DMS153 (cell line): ENCODE results near the gene TRIM42.

Experiments
- DNase-seq: peaks from one replicate; lab custom pipeline; 2025; lab: John Stamatoyannopoulos, UW

TRIM42 gene

DNA sequence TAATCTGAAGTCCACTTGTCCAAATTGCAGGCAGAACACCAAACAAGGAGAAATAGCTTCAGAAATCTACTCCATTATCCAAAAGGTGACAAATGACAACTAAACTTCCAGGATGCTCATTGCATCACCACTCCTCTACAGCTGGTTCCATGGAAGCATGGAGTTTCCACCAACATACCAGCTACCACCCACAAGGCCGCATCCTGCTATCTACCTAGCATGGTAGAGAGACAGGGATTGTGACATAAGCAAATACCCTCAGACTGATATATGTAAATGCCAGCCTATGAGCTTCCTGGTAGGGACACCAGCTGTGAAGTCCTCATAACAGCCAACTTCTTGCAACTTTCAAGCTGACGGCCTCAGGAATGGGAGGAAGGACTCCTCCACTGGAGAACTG lies at the start of gene TRIM42:
Gene TRIM42, plus strand, starts transcription at position 301 of the 400 bp plus-strand sequence. CDS start 166 bp downstream, outside the sequence.
- no peak for DNase-seq

DNA sequence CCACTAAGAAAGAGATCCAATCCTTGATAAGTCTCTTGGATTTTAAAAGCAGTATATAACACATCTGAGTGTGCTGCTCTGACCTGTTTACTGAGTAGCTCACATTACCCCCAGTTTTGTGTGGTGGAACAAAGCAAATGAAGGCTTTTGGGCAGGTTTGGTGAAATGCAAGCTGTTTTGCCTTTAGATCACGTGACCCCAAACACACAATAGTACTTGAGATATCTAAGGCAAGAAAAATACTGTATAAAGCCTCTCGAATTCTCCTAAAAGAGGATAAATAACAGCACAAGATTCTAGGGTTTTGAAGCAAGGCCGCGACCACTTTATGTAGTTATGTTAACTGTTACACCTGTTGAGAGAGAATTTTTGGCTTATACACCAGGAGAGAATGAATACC lies 49.3 kb upstream of the TRIM42 start:
- DNase-seq, result no peak

GRCh38 chr3:140629357-140630137 lies 48.3 kb upstream of the TRIM42 start:
- DNase-seq, result no peak

DNA sequence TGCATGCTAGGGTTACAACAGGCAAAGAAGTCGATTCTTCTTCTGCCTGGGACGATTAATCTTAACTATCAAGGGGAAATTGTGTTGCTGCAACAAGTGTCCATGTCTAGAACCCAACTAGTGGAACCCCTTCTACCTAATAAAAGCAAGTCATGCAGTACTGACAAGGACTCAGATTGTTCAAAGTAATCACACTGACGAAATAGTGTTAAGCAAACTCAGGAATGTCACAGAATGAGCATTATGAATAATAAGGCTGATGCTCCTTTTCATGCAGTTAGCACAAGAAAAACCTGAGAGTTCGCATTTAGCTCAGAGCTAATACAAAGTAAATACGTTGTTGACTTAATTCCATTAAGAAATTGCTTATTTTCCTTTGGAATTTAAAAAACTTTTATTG lies 47.5 kb upstream of the TRIM42 start:
- no peak for DNase-seq

DNA sequence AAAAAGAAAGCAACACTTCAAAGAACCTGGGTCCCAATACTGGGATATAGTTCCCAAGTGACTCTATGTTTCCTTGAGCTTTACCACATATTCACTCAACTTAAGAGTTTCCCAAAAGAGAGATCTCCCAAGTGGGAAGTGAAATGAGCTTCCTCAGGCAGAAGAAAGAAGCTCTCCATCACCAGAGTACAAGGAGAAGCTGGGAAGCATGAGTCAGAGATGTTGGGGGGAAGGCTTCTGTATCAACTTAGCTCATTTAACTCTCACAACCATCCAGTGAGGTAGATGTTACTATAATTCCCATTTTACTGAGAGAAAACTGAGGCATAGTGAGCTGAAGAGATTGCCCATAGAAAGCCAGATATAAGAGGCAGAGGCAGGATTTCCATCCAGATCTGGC lies 47.0 kb upstream of the TRIM42 start:
- DNase-seq, result no peak

- DNase-seq, result no peak
These were observed 42.6 kb upstream of the TRIM42 start for GRCh38 chr3:140635276-140635675.

DNA sequence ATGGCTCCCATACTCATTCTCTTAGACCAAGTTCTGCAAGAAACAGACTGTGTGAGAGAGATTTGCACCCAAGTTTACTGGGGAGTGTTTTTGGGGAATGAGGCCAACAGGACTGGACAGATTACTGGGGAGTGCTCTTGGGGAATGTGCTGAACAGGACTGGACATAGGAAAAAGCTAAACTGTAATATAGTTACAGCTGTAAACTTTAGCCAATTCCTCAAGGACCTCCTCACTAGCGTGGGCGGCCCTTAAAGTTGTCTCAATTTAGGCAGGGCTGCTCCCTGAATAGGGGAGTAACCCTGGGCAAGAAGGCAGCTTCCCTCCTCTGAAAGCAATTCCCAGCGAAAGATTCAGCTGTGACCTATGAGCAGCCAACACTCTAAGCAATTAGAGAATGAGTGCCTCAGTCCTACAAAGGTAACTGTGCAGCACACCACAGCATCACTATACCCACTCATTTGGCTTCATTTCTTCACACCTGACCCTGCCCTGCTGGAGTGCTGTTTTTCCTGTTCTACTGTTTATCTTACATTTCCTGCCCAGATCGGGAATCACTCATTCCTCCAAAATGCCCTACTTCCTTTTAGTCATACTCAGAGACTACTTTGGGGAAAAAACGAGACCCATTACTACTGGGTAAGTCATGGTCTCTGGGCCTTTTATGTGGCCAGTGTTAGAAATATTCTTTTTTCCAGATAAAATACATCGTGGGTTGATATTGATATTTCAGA lies 41.3 kb upstream of the TRIM42 start:
- no peak for DNase-seq

DNA sequence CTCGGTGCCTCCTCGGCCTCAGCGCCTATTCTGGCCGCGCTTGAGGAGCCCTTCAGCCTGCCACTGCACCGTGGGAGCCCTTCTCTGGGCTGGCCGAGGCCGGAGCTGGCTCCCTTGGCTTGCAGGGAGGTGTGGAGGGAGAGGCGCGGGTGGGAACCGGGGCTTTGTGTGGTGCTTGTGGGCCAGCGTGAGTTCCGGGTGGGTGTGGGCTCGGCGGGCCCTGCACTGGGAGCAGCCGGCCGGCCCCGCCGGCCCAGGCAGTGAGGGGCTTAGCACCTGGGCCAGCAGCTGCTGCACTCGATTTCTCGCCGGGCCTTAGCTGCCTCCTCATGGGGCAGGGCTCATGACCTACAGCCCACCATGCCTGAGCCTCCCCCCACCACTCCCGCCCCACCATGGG lies 26.6 kb upstream of the TRIM42 start:
- DNase-seq, result no peak

GRCh38 chr3:140655678-140656077 lies 22.2 kb upstream of the TRIM42 start:
- DNase-seq, result no peak

DNA sequence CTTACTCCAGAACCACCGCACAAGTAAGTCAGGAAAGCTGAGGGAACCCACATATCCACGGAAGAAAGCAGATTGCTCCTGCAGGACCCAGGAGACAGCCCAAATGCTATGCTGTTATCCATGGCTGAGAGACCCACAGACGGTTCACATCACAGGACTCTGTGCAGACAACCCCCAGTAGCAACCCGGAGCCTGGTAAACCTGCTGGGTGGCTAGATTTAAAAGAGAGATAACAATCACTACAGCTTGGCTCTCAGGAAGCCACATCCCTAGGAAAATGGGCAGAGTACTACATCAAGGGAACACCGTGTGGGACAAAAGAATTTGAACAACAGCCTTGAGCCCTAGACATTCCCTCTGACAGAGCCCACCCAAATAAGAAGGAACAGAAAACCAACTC lies 13.8 kb upstream of the TRIM42 start:
- DNase-seq, result no peak

GRCh38 chr3:140682586-140682985 lies 4.7 kb downstream of the TRIM42 start:
- DNase-seq, result no peak

DNA sequence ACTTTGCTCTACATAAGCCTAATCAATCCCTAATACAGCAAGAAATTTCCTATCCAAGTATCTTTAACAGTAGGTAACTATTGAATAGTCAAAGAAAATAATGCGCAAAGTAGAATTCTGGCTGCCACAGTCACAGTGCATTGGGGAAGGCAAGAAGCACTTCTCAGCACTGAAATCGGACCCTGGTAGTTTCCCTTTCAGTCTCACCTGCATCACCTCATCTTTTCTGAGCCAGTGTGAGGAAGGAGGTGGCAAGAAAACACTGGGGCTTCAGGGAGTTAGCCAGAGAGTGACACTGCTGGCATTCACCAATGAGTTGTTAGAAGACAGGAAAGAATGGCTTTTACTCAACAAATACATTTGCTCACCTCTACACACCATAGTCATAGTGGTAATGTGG lies 8.3 kb downstream of the TRIM42 start:
- DNase-seq, result no peak

GRCh38 chr3:140686948-140687347 lies 9.1 kb downstream of the TRIM42 start:
- DNase-seq, result no peak

DNA sequence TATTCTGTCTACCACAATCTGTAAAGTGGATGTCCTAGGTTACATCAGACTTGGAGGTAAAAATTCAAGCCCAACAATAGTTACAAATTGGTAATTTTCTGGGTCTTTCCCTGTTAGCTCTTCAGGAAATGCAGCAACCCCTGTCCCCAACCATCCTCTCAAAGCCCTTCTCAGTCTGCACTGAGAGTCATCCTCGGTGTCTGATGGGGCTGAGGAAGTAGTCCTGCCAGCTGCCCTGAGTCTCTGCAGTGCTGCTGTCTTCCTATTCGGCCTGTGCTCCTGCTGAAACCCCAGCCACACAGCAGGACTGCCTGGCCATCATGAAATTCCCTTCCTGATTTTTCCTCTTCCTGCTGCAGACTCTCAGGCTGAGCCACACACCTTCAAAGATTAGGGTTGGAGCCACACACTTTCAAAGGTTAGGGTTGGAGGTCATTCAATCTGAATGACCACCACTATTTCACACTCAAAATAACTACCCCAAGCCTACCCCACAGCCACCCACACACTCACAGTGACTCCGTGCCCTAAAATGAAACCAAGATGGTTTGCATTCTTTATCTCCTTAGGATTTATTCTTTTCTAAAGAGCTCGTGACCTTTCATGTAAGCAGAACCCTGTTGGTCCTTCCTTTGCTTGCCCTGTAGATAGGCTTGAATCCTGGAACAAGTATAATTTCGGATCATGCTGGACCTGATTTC lies 17.6 kb downstream of the TRIM42 start:
- no peak for DNase-seq

DNA sequence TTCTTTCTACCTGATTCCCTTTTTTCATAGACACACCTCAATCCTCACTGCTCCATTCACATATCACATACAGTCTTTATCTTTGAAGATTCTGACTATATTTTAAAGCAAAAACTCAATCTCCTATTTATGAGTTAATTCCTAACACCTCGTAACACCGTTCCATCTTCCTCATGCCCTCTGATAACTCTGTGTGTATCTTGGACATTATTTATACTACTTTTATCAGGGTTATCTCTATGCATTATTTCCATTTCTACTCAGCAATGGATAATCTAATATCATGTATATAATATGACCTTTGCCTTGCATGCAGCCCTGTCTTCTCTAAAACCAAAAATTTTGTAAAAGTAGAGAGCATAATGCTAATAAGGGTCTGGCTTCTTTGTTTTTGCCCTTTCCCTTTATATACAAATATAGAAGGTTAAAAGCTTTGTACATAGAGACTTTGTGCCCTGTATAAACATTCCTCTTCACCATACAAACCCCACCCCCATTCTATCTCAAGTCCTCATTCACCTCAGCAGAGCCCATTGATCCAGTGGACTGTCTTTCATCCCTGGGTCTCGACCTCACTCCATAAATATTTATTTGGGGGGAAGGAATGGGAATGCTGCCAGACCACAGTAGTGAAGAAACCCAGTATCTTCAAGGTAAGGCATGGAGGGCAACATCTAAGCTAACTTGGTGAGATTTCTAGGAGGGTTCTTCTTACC lies 21.8 kb downstream of the TRIM42 start:
- DNase-seq, result no peak

GRCh38 chr3:140702281-140702680 lies 24.4 kb downstream of the TRIM42 start:
- no peak for DNase-seq

DNA sequence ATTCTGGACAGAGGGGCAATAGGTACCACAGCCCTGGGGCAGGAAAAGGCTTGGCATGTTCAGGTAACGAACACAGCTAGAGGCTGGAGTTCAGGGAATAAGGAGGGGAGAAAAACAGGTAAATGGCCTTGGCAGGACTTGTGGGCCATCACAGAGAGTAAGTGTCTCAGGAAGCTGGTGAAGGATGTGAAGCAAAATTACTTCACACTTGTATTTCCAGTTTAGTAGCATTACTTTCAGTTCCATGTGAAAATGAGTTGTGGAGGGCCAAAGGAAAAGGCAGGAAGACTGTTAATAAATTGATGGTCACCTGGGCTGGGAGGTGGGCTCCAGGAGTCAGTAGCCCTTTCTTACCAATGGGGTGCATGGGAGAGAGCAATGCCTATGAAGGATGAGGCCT lies 25.6 kb downstream of the TRIM42 start:
- DNase-seq, result no peak

DNA sequence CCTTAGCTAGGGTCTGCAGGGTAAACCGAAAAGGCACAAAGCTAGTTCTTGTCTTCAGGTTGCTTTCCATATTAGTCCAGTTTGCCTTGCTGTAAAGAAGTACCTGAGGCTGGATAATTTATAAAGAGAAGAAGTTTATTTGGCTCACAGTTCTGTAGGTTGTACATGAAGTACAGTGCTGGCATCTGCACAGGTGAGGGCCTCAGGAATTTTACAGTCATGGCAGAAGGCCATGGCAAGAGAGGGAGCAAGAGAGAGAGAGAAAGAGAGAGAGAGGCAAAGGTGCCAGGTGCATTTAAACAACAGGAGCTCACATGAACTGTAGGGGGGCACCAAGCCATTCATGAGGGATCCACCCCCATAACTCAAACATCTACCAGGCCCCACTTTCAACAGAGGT lies 26.9 kb downstream of the TRIM42 start:
- no peak for DNase-seq

DNA sequence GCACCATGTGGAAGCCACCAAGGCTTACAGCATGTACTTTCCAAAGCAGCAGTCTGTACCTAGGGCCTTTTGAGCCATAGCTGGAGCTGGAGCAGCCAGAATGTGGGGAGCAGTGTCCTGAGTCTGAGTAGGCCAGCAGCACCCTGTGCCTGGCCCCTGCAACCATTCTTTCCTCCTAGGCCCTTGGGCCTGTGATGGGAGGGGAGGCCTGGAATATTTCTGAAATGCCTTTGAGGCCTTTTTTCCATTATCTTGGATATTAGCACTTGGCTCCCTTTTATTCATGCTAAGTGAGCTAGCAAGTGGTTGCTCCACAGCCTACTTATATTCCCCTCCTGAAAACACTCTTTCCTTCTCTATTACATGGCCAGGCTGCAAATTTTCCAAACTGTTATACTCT lies 28.1 kb downstream of the TRIM42 start:
- no peak for DNase-seq

DNA sequence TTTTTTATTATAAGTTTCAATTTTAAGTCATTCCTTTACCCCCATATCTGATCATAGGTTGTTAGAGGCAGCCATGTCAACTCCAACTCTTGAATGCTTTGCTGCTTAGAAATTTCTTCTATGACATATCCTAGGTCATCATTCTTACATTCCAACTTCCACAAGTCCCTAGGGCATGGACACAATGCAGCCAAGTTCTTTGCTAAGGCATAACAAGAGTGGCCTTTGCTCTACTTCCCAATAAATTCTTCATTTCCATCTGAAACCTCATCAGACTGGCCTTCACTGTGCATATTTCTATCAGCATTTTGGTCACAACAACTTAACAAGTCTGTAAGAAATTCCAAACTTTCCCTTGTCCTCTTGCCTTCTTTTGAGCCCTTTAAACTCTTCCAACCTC lies 28.5 kb downstream of the TRIM42 start:
- DNase-seq, result no peak

GRCh38 chr3:140708815-140709214 lies 31.0 kb downstream of the TRIM42 start:
- no peak for DNase-seq

DNA sequence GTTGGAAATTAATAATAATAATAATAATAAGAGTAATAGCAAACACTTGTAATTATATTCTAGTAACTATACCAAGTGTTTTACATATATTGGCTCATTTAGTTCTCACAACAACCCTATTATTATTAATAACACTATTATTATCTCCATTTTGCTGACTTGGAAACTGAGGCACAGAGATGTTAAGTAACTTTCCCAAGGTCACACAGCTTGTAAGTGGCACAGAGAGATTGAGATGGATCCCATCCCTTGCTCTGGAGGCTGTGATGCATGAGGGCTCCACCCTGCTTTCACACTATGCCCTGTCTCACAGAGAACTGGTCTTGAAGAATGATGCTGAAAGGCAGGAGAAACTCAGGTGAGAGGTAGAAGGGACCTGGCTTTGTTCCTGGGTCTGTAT lies 31.9 kb downstream of the TRIM42 start:
- DNase-seq, result no peak
